Uterine smooth muscle cell (primary cell): ENCODE measurements around the gene FMNL1. TPM values are rescaled to one million over a fixed set of nuclear protein-coding genes. Genes with fewer than 3 reads are reported as not detected.

Experiments used
- total RNA-seq: library from RNA; depleted of rRNA; stranded (reverse); fragments of >200 nt; gene quantifications from 2 replicates; pipeline ENCODE4 v1.2.3, GENCODE V29; 2014

Gene FMNL1, protein sequence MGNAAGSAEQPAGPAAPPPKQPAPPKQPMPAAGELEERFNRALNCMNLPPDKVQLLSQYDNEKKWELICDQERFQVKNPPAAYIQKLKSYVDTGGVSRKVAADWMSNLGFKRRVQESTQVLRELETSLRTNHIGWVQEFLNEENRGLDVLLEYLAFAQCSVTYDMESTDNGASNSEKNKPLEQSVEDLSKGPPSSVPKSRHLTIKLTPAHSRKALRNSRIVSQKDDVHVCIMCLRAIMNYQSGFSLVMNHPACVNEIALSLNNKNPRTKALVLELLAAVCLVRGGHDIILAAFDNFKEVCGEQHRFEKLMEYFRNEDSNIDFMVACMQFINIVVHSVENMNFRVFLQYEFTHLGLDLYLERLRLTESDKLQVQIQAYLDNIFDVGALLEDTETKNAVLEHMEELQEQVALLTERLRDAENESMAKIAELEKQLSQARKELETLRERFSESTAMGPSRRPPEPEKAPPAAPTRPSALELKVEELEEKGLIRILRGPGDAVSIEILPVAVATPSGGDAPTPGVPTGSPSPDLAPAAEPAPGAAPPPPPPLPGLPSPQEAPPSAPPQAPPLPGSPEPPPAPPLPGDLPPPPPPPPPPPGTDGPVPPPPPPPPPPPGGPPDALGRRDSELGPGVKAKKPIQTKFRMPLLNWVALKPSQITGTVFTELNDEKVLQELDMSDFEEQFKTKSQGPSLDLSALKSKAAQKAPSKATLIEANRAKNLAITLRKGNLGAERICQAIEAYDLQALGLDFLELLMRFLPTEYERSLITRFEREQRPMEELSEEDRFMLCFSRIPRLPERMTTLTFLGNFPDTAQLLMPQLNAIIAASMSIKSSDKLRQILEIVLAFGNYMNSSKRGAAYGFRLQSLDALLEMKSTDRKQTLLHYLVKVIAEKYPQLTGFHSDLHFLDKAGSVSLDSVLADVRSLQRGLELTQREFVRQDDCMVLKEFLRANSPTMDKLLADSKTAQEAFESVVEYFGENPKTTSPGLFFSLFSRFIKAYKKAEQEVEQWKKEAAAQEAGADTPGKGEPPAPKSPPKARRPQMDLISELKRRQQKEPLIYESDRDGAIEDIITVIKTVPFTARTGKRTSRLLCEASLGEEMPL
- 2.2 and 3.9 TPM in 2 replicates for total RNA-seq

DNA sequence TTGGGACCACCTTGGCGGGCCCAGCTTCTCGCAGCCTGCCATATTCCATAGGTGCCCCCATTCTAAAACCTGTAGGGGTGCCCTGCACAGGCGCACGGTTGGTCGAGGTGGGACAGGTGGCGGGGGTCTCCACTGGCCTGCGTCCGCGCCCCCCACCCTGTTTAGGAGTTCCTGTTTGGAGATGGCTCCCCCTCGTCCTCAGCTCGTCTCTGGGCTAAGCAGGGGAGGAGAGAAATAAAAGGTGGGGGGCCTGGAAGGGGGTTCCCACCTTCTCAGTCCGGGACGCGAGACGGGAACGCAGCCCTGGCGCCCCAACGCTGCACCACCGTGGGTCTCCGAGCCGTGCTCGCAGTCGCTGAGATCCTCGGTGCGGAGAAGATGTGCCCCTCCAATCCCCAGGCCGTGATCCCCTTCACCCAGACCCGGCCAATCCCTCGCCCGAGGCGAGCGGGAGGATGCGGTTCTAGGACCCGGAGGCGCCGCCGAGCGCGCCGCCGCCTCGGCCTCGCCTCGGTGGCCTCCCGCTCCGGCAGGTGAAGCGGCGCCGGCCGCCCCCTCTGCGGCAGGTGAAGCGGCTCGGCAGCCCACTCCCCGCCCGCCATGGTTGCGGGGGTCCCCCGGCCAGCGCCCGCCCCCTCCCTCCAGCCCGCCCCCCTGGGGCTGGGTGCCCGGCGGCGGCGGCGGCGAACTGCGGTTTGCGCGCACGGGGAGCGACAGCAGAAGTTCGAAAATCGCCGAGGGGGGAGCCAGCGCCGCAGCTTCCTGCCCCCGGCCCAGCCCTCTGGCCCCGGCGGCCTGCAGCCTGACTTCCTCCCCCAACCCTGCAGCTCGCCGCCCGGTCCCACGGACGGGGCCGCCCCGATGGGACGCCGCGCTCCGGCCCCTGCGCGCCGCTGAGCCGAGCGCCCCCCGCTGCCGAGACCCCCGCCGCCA lies at the start of gene FMNL1:
TSS of gene FMNL1 (plus strand) at position 805 of the 933 bp plus-strand sequence. CDS start 240 bp downstream, outside the sequence.

DNA sequence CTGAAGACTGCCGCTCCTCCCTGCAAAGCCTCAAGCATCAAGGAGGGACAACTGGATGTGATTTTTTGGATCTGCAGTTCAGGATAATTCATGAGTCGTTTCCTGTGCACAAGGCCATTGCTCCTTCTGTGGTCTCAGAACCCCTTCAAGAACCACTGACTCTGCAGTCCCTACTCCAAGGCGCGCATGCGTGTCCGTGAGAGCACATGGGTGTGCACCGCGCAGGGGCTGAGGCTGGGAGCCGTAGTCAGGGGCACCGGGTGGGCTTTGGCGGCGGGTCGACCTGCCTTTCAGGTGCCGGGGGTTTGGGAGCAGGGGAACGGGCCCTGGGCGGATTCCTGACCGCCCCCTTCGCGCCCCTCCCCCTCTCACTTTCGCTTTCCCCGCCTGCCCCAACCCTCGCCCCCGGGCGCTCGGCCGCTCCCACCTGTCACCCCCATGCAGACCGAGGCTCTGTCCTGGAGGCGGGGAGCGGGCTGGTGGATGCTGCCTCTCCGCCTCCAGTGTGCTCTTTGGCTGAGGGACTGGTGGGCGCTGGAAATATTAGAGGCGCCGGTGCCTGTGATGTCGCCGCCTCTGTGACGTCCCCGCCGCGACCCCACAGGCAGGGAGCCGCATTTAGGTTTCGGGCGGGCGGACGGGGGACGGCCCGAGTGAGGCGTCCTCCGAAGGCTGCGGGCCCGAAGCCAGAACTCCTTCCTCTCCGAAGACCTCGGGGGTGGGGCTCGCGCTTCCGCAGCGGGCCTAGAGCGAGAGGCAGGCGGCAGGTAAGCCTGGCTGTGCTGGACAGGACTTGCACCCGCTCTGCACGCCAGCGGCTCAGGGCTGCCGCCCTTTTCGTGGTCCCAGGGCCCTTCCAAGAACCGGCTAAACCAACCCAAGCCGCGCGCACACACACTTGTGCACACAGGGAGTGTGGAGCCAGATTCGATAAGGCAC lies 40.2 kb downstream of the FMNL1 start, which contains the start of gene SPATA32:
TSS of gene SPATA32 (minus strand) at position 518 of the 939 bp plus-strand sequence. CDS start at position 440, 78 bp downstream.

Other genes with a start within 250 kb of the FMNL1 start
- 24.2 and 28.2 TPM in 2 replicates for gene DCAKD, start 170.3 kb upstream of the FMNL1 start, total RNA-seq
- 94.7 and 98.5 TPM in 2 replicates for gene NMT1, start 160.6 kb upstream of the FMNL1 start, total RNA-seq
- 21.0 and 23.0 TPM in 2 replicates for gene PLCD3, start 89.4 kb upstream of the FMNL1 start, total RNA-seq
- gene ACBD4, start 86.2 kb upstream of the FMNL1 start, total RNA-seq, result 3.9 and 7.5 TPM in 2 replicates
- 7.9 and 8.7 TPM in 2 replicates for gene HEXIM1, start 73.4 kb upstream of the FMNL1 start, total RNA-seq
- 7.6 and 9.6 TPM in 2 replicates for gene HEXIM2, start 60.0 kb upstream of the FMNL1 start, total RNA-seq
- gene SPATA32, start 40.2 kb downstream of the FMNL1 start, total RNA-seq, result 0.12 TPM in 1 of 2 replicates, not detected in the other
- gene MAP3K14, start 95.1 kb downstream of the FMNL1 start, total RNA-seq, result 2.7 and 2.9 TPM in 2 replicates
- 4.1 and 6.4 TPM in 2 replicates for gene ARHGAP27, start 211.0 kb downstream of the FMNL1 start, total RNA-seq